GM12892 (cell line): Measurements from ENCODE around the gene THBD.

Source experiments
- DNase-seq: peaks from one replicate; pipeline ENCODE4 v3.0.0; 2011; ENCODE audit not compliant: insufficient read length
- FAIRE-seq: peaks from 2 replicates; lab custom pipeline; 2011; peaks lifted over from hg19 to GRCh38; lab: Jason Lieb, UNC
- POLR2A ChIP-seq: IDR thresholded peaks from 2 replicates; pipeline ENCODE4 v1.6.1; 2011; ENCODE audit warnings: low read depth, low read length, control low read depth
- POLR2AphosphoS5 ChIP-seq: IDR thresholded peaks from 2 replicates; pipeline ENCODE4 v1.6.1; 2011; ENCODE audit warnings: low read depth, low read length, control low read depth
- TAF1 ChIP-seq: IDR thresholded peaks from 2 replicates; pipeline ENCODE4 v1.6.1; 2011; ENCODE audit warnings: low read depth, mild to moderate bottlenecking, control low read depth, low read length, borderline replicate concordance

Gene THBD

GRCh38 chr20:23011008-23011721 lies 38.3 kb downstream of the THBD start:
- DNase-seq (no peak), FAIRE-seq (no peak)
- TF ChIP-seq TAF1 (no peak), POLR2AphosphoS5 (no peak), POLR2A (no peak)

GRCh38 chr20:23010096-23010495 lies 39.4 kb downstream of the THBD start:
- DNase-seq (no peak), FAIRE-seq (no peak)
- TF ChIP-seq TAF1 (no peak), POLR2A (no peak), POLR2AphosphoS5 (no peak)

- DNase-seq (no peak), FAIRE-seq (no peak)
- TF ChIP-seq TAF1 (no peak), POLR2AphosphoS5 (no peak), POLR2A (no peak)
These were observed 39.8 kb downstream of the THBD start for GRCh38 chr20:23009636-23010035.

- FAIRE-seq (no peak), DNase-seq (no peak)
- TF ChIP-seq TAF1 (no peak), POLR2AphosphoS5 (no peak), POLR2A (no peak)
These were observed 40.8 kb downstream of the THBD start for GRCh38 chr20:23008667-23009066.

DNA sequence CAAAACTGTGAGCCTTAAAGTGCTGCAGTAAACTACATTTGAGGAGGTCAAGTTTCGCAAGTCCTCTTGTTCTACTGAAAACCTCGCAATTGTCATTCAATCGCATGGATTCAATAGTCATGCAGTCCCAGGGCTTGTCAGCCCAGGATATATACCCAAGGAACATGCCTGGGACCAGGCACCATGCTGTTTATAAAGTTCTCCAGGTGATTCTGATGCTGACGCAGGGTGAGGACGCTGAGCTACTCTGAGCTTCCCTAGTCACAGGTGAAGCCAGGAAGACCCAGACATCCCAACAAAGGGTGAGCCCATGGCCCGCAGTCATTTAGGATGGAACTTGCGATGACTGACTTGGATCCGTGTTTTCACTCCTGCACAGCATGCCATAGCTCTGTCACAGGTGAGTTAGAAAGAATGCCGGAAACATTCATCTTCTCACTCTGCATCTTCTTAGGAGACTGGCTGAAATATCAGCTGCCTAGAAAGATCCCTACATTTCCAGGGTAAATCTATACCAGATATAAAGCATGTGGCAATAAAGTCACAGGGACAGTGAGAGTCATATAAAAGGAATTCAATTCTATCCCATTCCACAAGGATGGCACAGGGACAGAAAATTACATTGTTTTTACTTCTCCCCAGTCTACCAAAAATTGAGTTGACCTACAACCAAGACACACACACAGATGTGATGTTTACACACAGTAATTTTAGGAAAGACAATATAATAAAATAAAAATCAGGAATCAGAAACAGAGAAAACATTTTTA lies 41.4 kb downstream of the THBD start:
- FAIRE-seq (no peak), DNase-seq (no peak)
- TF ChIP-seq POLR2A (no peak), TAF1 (no peak), POLR2AphosphoS5 (no peak)

GRCh38 chr20:23007462-23007861 lies 42.0 kb downstream of the THBD start:
- DNase-seq (no peak), FAIRE-seq (no peak)
- TF ChIP-seq POLR2A (no peak), POLR2AphosphoS5 (no peak), TAF1 (no peak)

DNA sequence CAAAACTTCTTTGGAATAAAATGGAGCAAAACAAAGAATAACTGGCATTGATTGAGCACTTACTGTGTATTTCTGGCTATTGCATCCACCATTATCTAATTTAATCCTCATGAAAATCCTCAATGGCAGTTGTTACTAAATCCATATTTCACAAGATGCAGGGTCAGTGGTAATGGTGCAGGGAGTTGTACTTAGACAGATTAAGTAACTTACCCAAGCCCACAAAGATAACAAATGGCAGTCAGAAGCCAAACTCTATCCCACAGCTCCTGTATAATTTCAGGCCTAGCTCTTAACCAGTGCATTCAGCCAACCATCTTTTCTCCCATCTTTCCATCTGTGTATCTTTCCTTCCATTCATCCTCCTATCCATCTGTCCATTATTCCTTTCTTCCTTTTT lies 43.7 kb downstream of the THBD start:
- TF ChIP-seq POLR2A, result no peak
- TF ChIP-seq POLR2AphosphoS5, result no peak
- no peak for TF ChIP-seq TAF1
- FAIRE-seq, result no peak
- DNase-seq, result no peak

- no peak for DNase-seq
- FAIRE-seq, result no peak
- TF ChIP-seq POLR2AphosphoS5 (no peak), POLR2A (no peak), TAF1 (no peak)
These were observed 45.5 kb downstream of the THBD start for GRCh38 chr20:23003881-23004460.

GRCh38 chr20:23003077-23003635 lies 46.3 kb downstream of the THBD start:
- TF ChIP-seq POLR2AphosphoS5 (no peak), TAF1 (no peak), POLR2A (no peak)
- DNase-seq (no peak), FAIRE-seq (no peak)

- no peak for DNase-seq
- no peak for TF ChIP-seq POLR2A
- no peak for TF ChIP-seq POLR2AphosphoS5
- TF ChIP-seq TAF1, result no peak
- no peak for FAIRE-seq
These were observed 47.2 kb downstream of the THBD start for GRCh38 chr20:23002276-23002675.

DNA sequence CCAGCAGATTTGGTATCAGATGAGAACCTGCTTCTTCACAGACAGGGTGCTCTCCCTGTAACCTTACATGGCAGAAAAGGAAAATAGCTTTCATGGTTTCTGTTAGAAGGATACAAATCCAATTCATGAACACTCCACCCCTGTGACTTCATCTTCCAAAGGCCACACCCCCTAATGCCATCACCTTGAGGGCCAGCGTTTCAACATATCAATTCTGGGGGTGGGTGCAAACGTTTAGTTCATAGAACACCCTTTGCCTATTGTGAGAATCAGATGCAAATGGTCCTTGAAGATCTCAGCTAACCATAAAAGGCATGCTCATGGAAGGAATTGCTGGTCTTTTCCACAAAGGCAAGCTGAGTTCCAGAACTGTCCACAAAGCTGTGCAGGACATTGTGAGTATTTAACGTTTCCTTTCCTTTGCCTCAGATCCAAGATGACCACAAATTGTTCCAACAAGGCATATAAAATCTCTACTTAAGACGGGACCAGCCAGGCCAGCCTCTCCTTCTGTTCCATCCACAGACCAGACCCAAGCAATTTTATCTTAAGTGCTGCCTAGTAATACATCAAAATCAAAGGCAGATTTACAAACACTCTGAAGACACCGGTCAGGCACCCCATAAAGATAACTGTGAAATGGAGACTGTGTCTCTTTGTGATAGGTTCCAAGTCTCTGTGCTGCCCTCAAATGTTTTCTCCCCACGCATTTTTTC lies 49.1 kb downstream of the THBD start:
- TF ChIP-seq POLR2AphosphoS5, result no peak
- no peak for TF ChIP-seq TAF1
- no peak for DNase-seq
- FAIRE-seq, result peak; percentile 14
